Measurements from ENCODE around the gene LRRC66. TPM values are rescaled to one million over a fixed set of nuclear protein-coding genes. Genes with fewer than 3 reads are reported as not detected.

The LRRC66 gene
- total and polyA plus RNA-seq, 9 of the 15 experiments (the other 6 are each of a cell fraction or from before 2014, with no cell fraction given), result not detected

DNA sequence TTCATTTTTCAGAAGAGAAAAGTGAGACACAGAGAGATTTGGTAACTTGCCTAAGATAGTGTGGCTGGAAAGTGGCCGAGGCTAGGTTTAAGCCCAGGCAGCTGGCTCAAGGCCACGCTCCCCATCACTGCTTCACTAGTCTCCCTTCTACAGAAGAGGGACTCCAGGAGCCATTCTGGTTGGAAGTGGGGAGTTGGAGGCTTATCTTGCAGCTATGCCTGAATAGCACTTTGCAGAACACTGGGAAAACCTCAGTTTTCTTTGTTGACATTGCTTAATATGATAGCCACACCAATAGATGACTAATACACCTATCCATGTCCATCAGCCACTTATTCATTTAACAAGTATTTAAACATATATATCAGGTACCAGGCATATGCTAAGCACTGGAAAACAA is 18.5 kb downstream of the LRRC66 start (continued):
- TF ChIP-seq, protein P1, sequence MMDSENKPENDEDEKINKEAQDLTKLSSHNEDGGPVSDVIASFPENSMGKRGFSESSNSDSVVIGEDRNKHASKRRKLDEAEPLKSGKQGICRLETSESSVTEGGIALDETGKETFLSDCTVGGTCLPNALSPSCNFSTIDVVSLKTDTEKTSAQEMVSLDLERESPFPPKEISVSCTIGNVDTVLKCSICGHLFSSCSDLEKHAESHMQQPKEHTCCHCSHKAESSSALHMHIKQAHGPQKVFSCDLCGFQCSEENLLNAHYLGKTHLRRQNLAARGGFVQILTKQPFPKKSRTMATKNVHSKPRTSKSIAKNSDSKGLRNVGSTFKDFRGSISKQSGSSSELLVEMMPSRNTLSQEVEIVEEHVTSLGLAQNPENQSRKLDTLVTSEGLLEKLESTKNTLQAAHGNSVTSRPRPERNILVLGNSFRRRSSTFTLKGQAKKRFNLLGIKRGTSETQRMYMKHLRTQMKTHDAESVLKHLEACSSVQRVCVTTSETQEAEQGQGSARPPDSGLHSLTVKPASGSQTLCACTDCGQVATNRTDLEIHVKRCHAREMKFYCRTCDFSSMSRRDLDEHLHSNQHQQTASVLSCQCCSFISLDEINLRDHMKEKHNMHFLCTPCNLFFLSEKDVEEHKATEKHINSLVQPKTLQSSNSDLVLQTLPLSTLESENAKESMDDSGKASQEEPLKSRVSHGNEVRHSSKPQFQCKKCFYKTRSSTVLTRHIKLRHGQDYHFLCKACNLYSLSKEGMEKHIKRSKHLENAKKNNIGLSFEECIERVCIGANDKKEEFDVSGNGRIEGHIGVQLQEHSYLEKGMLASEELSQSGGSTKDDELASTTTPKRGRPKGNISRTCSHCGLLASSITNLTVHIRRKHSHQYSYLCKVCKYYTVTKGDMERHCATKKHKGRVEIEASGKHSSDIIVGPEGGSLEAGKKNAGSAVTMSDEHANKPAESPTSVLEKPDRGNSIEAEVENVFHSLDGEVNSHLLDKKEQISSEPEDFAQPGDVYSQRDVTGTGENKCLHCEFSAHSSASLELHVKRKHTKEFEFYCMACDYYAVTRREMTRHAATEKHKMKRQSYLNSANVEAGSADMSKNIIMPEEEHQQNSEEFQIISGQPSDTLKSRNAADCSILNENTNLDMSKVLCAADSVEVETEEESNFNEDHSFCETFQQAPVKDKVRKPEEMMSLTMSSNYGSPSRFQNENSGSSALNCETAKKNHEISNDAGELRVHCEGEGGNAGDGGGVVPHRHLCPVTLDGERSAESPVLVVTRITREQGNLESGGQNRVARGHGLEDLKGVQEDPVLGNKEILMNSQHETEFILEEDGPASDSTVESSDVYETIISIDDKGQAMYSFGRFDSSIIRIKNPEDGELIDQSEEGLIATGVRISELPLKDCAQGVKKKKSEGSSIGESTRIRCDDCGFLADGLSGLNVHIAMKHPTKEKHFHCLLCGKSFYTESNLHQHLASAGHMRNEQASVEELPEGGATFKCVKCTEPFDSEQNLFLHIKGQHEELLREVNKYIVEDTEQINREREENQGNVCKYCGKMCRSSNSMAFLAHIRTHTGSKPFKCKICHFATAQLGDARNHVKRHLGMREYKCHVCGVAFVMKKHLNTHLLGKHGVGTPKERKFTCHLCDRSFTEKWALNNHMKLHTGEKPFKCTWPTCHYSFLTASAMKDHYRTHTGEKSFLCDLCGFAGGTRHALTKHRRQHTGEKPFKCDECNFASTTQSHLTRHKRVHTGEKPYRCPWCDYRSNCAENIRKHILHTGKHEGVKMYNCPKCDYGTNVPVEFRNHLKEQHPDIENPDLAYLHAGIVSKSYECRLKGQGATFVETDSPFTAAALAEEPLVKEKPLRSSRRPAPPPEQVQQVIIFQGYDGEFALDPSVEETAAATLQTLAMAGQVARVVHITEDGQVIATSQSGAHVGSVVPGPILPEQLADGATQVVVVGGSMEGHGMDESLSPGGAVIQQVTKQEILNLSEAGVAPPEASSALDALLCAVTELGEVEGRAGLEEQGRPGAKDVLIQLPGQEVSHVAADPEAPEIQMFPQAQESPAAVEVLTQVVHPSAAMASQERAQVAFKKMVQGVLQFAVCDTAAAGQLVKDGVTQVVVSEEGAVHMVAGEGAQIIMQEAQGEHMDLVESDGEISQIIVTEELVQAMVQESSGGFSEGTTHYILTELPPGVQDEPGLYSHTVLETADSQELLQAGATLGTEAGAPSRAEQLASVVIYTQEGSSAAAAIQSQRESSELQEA (IDR thresholded peaks at IDR 0.05; ENCODE audit: low read depth), result no peak
- no peak for TF ChIP-seq ZFPM2 (CRISPR knock-in tag; IDR thresholded peaks at IDR 0.05)
- TF ChIP-seq MAFF (IDR thresholded peaks at IDR 0.05; ENCODE audit: low read length), result no peak
- TF ChIP-seq, protein P2, sequence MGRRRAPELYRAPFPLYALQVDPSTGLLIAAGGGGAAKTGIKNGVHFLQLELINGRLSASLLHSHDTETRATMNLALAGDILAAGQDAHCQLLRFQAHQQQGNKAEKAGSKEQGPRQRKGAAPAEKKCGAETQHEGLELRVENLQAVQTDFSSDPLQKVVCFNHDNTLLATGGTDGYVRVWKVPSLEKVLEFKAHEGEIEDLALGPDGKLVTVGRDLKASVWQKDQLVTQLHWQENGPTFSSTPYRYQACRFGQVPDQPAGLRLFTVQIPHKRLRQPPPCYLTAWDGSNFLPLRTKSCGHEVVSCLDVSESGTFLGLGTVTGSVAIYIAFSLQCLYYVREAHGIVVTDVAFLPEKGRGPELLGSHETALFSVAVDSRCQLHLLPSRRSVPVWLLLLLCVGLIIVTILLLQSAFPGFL (CRISPR knock-in tag; IDR thresholded peaks at IDR 0.05), result no peak
- no peak for TF ChIP-seq ZNF507 (tag; conservative IDR thresholded peaks at IDR 0.05)
- no peak for TF ChIP-seq SP1 (CRISPR knock-in tag; IDR thresholded peaks at IDR 0.05)
